ENCODE data around the gene APOE.

APOE gene

DNA sequence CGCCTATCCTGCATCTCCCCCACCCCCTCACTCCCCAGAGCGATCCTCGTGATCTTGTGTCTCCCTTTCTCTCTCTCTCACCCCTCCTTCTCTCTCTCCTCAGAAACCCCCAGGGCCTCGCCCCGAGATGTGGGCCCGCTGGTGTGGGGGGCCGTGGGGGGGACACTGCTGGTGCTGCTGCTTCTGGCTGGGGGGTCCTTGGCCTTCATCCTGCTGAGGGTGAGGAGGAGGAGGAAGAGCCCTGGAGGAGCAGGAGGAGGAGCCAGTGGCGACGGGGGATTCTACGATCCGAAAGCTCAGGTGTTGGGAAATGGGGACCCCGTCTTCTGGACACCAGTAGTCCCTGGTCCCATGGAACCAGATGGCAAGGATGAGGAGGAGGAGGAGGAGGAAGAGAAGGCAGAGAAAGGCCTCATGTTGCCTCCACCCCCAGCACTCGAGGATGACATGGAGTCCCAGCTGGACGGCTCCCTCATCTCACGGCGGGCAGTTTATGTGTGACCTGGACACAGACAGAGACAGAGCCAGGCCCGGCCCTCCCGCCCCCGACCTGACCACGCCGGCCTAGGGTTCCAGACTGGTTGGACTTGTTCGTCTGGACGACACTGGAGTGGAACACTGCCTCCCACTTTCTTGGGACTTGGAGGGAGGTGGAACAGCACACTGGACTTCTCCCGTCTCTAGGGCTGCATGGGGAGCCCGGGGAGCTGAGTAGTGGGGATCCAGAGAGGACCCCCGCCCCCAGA, 27.3 kb upstream of the APOE start:
- ATAC-seq = no peak
- TF ChIP-seq TOX (CRISPR knock-in tag; IDR thresholded peaks at IDR 0.05; ENCODE audit: borderline replicate concordance) = no peak
- TF ChIP-seq, protein P1, sequence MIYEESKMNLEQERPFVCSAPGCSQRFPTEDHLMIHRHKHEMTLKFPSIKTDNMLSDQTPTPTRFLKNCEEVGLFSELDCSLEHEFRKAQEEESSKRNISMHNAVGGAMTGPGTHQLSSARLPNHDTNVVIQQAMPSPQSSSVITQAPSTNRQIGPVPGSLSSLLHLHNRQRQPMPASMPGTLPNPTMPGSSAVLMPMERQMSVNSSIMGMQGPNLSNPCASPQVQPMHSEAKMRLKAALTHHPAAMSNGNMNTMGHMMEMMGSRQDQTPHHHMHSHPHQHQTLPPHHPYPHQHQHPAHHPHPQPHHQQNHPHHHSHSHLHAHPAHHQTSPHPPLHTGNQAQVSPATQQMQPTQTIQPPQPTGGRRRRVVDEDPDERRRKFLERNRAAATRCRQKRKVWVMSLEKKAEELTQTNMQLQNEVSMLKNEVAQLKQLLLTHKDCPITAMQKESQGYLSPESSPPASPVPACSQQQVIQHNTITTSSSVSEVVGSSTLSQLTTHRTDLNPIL (CRISPR knock-in tag; IDR thresholded peaks at IDR 0.05; ENCODE audit: low read depth) = no peak
- TF ChIP-seq, protein P2, sequence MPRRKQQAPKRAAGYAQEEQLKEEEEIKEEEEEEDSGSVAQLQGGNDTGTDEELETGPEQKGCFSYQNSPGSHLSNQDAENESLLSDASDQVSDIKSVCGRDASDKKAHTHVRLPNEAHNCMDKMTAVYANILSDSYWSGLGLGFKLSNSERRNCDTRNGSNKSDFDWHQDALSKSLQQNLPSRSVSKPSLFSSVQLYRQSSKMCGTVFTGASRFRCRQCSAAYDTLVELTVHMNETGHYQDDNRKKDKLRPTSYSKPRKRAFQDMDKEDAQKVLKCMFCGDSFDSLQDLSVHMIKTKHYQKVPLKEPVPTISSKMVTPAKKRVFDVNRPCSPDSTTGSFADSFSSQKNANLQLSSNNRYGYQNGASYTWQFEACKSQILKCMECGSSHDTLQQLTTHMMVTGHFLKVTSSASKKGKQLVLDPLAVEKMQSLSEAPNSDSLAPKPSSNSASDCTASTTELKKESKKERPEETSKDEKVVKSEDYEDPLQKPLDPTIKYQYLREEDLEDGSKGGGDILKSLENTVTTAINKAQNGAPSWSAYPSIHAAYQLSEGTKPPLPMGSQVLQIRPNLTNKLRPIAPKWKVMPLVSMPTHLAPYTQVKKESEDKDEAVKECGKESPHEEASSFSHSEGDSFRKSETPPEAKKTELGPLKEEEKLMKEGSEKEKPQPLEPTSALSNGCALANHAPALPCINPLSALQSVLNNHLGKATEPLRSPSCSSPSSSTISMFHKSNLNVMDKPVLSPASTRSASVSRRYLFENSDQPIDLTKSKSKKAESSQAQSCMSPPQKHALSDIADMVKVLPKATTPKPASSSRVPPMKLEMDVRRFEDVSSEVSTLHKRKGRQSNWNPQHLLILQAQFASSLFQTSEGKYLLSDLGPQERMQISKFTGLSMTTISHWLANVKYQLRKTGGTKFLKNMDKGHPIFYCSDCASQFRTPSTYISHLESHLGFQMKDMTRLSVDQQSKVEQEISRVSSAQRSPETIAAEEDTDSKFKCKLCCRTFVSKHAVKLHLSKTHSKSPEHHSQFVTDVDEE (CRISPR knock-in tag; IDR thresholded peaks at IDR 0.05) = no peak
- TF ChIP-seq, protein P3, sequence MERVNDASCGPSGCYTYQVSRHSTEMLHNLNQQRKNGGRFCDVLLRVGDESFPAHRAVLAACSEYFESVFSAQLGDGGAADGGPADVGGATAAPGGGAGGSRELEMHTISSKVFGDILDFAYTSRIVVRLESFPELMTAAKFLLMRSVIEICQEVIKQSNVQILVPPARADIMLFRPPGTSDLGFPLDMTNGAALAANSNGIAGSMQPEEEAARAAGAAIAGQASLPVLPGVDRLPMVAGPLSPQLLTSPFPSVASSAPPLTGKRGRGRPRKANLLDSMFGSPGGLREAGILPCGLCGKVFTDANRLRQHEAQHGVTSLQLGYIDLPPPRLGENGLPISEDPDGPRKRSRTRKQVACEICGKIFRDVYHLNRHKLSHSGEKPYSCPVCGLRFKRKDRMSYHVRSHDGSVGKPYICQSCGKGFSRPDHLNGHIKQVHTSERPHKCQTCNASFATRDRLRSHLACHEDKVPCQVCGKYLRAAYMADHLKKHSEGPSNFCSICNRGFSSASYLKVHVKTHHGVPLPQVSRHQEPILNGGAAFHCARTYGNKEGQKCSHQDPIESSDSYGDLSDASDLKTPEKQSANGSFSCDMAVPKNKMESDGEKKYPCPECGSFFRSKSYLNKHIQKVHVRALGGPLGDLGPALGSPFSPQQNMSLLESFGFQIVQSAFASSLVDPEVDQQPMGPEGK (CRISPR knock-in tag; IDR thresholded peaks at IDR 0.05; ENCODE audit: borderline replicate concordance) = no peak
- no peak for TF ChIP-seq ZNF565 (CRISPR knock-in tag; conservative IDR thresholded peaks at IDR 0.05; ENCODE audit: low read depth)
- TF ChIP-seq ZC3H10 (CRISPR knock-in tag; IDR thresholded peaks at IDR 0.05) = no peak
- TF ChIP-seq GLIS3 (CRISPR knock-in tag; IDR thresholded peaks at IDR 0.05) = no peak
- no peak for TF ChIP-seq ARNTL (CRISPR knock-in tag; IDR thresholded peaks at IDR 0.05; ENCODE audit: borderline replicate concordance, low read depth)
- no peak for TF ChIP-seq SNAI2 (CRISPR knock-in tag; IDR thresholded peaks at IDR 0.05)
- TF ChIP-seq ZNF8 (CRISPR knock-in tag; IDR thresholded peaks at IDR 0.05) = no peak
- no peak for TF ChIP-seq ISL1 (CRISPR knock-in tag; IDR thresholded peaks at IDR 0.05)
- no peak for TF ChIP-seq TCF4 (CRISPR knock-in tag; IDR thresholded peaks at IDR 0.05; ENCODE audit: borderline replicate concordance)
- no peak for TF ChIP-seq BACH2 (CRISPR knock-in tag; IDR thresholded peaks at IDR 0.05; ENCODE audit: borderline replicate concordance)

DNA sequence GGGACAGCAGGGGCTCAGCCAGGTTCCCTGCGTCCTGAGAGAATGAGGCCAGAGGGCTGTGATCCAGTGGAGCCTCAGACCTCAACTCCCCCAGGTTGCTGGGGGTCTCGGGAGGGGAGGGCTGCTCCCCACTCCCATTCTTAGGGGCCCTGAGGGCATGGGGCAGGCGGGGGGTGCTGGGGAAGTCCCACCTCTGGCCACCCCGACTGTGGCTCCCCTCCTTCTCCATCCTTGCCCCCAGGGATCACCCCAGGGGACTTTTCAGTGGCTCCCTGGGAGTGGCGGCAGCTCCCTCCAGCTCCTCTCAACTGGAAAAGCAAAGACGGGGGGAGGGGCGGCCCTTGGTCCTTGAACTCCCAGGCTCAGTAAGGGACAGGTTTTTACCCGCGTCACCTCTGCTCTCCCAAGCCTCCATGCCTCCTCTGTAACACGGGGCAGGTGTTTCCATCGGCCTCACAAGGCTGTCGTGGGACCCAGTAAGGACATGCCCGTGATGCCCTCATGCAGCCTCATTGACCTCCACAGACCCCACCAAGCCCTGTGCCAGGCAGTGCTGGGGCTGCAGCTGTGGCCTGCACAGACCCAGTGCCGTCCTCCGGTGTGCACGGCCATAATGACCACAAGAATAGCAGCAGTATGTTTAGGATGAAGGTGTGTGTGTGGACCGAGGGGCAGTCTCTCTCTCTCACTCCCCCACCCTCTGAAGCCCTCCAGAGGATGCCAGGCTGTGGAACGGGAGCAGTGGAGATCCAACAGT, 26.1 kb upstream of the APOE start:
- ATAC-seq = no peak
- TF ChIP-seq OSR1 (CRISPR knock-in tag; IDR thresholded peaks at IDR 0.05) (no peak), SNAI2 (CRISPR knock-in tag; IDR thresholded peaks at IDR 0.05) (no peak), RARB (CRISPR knock-in tag; IDR thresholded peaks at IDR 0.05) (no peak), ZNF70 (CRISPR knock-in tag; IDR thresholded peaks at IDR 0.05) (no peak), ZFP3 (CRISPR knock-in tag; IDR thresholded peaks at IDR 0.05) (no peak), ISL1 (CRISPR knock-in tag; IDR thresholded peaks at IDR 0.05) (no peak), TCF4 (CRISPR knock-in tag; IDR thresholded peaks at IDR 0.05; ENCODE audit: borderline replicate concordance) (no peak), ARNTL (CRISPR knock-in tag; IDR thresholded peaks at IDR 0.05; ENCODE audit: borderline replicate concordance, low read depth) (no peak), ESRRG (CRISPR knock-in tag; IDR thresholded peaks at IDR 0.05) (no peak), PPARA (CRISPR knock-in tag; IDR thresholded peaks at IDR 0.05; ENCODE audit: borderline replicate concordance) (no peak), ZNF8 (CRISPR knock-in tag; IDR thresholded peaks at IDR 0.05) (no peak), ZFP30 (CRISPR knock-in tag; IDR thresholded peaks at IDR 0.05) (no peak)
- TF ChIP-seq, protein P4, sequence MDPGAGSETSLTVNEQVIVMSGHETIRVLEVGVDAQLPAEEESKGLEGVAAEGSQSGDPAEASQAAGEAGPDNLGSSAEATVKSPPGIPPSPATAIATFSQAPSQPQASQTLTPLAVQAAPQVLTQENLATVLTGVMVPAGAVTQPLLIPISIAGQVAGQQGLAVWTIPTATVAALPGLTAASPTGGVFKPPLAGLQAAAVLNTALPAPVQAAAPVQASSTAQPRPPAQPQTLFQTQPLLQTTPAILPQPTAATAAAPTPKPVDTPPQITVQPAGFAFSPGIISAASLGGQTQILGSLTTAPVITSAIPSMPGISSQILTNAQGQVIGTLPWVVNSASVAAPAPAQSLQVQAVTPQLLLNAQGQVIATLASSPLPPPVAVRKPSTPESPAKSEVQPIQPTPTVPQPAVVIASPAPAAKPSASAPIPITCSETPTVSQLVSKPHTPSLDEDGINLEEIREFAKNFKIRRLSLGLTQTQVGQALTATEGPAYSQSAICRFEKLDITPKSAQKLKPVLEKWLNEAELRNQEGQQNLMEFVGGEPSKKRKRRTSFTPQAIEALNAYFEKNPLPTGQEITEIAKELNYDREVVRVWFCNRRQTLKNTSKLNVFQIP (CRISPR knock-in tag; IDR thresholded peaks at IDR 0.05; ENCODE audit: borderline replicate concordance, low read depth) = no peak
- TF ChIP-seq, protein P1 (CRISPR knock-in tag; IDR thresholded peaks at IDR 0.05; ENCODE audit: low read depth) = no peak
- TF ChIP-seq, protein P2 (CRISPR knock-in tag; IDR thresholded peaks at IDR 0.05) = no peak
